HG03469 (cell line): ENCODE results near the gene IL31RA.
"Not testable (repeated sequence)": the region's sequence is repeated elsewhere in the genome, so short reads cannot be mapped to it uniquely, and the experiment has no call there.

Source experiments
- ATAC-seq: cut with Tn5 transposase; IDR thresholded peaks from one replicate; pipeline ENCODE4 v1.9.1; 2021; ENCODE audit warnings: mild to moderate bottlenecking, moderate library complexity, moderate number of reproducible peaks; ENCODE audit not compliant: unreplicated experiment

The IL31RA gene

DNA sequence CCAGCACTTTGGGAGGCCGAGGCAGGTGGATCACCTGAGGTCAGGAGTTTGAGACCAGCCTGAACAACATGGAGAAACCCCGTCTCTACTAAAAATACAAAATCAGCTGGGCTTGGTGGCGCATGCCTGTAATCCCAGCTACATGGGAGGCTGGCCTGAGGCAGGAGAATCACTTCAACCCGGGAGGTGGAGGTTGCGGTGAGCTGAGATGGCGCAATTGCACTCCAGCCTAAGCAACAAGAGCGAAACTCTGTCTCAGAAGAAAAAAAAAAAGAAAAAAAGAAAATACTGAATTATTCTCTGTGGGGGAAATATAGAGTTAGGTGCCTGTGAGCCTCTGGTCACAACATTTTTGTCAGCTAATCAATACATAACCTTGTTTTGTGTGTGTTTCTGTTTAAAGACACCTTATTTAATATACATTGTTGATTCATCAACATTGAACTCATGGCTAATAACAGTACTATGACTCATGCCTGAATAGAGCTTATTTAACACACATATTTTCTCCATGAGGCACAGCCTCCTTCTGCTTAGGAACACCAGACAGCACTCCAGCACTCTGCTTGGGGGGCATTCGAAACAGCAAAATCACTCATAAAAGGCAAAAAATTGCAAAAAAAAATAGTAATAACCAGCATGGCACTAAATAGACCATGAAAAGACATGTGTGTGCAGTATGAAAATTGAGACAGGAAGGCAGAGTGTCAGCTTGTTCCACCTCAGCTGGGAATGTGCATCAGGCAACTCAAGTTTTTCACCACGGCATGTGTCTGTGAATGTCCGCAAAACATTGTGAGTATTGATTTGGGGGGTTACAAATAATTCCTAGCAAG is at the start of gene IL31RA:
IL31RA (plus strand) TSS at position 519 of the 836 bp plus-strand sequence; CDS start at position 733, 214 bp downstream.
- no peak for ATAC-seq

DNA sequence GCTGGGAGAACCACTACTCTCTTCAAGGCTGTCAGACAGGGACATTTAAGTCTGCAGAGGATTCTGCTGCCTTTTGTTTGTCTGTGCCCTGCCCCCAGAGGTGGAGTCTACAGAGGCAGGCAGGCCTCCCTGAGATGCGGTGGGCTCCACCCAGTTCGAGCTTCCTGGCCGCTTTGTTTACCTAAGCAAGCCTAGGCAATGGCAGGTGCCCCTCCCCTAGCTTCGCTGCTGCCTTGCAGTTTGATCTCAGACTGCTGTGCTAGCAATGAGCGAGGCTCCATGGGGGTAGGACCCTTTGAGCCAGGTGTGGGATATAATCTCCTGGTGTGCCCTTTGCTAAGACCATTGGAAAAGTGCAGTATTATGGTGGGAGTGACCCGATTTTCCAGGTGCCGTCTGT is 42.3 kb upstream of the IL31RA start:
- ATAC-seq: not testable (repeated sequence)

DNA sequence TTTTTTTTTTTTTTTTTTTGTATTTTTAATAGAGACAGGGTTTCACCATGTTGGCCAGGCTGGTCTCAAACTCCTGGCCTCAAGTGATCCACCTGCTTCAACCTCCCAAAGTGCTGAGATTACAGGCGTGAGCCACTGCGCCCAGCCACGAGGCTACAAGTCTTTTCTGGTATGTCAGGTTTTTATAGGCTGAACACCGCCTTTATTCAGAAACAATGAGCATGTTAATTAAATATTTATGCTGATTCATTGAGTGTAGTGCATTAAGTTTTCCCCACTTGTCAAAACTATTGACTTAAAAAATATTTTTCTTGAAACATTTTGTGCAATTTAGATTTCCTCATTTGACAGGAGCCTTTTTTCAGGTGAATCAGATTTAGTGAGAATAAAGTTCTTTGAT is 35.2 kb upstream of the IL31RA start:
- ATAC-seq: not testable (repeated sequence)

DNA sequence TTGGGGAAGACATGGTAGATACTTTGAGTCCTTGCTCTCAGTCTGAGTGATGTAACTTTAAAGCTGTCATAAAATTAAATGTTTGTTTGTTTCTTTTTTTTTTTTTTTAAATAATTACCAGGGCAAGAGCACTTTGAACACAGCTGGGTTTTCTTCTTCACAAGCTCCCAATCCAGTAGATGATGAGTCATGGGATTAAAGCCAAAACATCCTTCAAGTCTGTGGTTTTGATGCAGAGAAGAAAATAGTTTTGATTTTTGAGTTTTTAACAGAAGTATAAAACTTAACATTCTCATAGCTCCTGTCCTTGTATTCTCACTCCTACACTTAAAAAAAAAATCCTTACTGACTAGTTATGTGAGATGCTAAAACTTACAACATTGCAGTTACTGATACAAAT is 34.8 kb upstream of the IL31RA start:
- ATAC-seq: no peak

DNA sequence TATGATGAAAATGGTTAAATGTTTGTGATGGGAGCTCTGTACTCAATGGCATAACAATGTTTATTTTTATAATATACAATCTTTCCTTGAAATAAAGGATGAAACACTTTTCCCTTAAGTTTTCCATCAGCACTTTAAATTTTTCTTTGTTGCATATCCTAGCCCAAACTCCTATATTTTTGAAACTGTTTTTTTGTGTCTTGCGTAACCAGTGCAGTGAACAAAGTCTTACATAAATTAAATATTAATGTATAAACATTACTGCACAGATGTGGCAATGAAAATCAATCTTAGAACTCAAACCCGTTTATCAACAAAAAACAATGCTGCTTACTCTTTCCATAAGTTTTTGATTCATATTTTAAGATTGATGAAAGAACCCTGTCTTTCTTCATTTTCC is 34.1 kb upstream of the IL31RA start:
- ATAC-seq: no peak

DNA sequence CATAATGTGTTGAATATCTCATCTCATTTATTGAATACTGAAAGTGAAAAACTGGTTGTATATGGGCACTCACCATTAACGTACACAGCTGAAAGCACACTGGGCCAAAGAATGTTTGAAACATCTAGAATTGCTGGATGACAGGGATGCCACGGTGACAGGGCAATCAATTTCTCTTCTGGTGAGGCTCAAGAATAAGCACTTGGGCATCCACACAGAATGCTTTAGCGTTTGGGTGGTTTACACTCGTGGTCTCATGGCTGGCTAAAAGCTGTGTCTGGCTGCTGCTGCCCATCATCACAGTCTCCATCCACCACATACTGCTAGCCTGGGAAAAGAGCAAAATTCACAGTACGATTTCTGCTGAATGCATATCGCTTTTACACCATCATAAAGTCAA is 30.7 kb upstream of the IL31RA start:
- no peak for ATAC-seq

DNA sequence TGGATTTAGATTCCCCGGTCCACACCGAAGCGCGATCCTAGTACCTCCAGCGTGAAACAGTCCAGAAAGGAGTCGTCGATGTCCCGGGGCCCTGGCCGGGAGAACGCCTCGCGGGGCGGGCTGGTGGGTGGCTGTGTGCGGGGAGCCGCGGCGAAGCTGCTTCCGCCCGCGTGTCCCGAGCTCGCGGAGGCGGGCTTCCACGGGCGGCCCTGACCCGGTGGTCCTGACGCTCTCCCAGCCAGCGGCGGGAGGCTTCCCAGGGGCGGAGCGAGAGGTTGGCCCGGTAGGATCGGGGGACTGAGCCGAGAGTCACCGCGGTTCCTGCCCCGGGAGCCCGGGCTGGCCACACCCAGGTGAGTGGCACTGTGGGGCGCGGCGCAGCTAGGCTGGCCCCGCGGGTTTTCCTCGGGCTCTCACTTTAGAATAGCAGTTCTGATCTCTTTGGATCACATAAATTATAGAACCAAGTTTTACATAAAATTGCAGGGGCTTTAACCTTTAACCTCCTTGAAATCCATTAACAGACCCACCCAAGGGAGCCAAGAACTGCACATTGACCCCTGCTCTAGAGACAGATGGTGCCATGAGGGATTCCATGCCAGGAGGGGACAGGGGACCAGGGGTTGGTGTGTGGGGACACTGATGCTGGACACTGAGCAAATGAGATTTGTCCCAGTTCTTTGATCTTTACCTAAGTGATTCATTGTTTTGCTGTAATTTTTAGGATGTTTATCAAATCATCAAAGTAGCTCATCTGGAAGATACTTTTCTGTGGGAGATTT is 29.2 kb upstream of the IL31RA start:
- ATAC-seq: no peak

DNA sequence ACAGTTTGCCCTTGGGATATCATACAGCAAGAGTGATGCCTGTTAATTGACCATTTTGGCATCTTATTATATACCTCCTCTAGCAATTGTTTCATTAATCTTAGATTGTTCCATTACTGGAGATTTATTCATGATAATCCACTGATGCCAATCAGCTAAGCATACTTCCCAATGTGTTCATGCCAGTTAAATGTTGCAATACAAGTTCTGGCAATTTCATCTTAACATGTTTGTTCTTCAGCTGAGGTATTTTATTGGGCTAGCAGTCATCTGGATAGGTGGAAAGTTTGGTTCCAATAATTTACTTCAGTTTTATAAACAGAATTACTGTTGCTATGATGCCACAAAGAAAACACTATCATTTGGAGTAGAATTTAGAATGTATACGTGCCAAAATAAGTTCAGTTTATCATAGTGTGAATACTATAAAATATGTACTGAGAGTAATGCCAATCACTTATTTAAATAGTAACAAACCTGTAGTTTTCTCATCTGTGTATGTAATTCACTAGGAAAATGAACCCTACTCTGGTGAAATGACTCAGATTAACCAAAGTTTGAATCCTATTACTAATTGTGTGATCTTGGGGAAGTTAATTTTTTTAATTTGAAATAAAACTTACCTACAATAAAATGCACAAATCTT is 27.9 kb upstream of the IL31RA start:
- no peak for ATAC-seq

DNA sequence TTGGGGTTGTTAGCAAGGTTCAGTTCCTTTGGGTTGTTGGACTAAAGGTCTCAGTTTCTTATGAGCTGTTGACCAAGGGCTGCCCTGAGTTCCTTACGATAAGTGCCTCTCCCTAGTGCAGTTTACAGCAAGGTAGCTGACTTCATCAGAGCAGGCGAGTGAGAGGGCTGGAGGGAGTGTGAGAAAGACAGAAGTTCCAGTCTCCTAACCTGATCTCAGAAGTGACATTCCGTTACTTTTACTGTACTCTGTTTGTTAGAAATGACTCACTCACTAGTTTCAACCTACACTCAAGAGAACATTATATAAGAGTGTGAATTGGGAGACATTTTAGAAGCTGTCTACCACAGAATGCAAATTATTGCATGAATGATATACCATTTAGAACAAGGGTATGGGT is 21.2 kb upstream of the IL31RA start:
- ATAC-seq: no peak

DNA sequence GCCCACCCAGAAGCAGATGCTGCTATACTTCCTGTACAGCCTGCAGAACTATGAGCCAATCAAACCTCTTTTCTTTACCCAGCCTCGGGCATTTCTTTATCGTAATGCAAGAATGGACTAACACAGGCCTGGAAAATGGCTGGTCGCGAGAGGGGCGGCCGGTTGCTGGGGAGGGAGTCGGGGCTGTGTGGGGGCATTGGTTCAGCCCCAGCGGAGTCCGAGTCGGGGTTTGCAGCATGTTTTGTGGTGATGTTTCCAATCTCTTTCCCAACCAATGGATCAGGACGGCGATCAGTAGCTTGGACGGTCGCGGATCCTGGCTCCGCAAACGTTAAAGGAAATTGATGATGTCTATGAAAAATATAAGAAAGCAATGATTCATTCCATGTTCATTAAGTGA is 18.7 kb upstream of the IL31RA start:
- no peak for ATAC-seq

DNA sequence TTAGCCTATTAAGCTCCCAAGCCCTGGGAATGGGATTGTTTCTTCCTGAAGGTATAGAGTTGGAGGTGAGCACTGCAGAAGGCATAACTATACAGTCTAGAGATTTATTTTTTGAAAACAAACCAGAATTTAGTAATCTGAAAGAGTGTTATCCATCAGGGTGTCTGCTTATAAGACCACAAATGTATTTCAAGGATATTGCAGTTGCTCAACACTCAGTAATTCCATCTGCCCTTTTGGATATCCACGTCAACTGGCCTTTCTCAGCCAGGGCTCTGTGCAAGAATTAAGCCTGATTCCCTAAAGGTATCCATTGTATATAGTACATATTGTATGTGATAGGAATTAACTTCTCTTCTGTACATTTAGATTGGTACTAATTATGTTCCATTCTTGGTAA is 15.0 kb upstream of the IL31RA start:
- ATAC-seq: no peak

DNA sequence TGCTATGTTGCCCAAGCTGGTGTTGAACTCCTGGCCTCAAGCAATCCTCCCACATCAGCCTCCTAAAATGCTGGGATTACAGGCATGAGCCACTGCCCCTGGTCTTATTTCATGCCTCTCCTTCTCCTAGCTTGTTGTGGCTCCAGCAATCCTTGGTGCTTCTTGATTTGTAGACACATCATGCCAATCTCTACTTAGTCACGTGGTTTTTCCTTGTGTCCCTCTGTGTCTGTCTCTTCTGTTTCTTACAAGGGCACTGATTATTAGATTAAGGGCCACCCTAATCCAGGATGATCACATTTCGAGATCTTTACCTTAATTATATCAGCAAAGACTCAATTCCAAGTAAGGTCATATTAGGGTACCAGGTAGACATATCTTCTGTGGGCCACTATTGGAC is 9.2 kb upstream of the IL31RA start:
- no peak for ATAC-seq

DNA sequence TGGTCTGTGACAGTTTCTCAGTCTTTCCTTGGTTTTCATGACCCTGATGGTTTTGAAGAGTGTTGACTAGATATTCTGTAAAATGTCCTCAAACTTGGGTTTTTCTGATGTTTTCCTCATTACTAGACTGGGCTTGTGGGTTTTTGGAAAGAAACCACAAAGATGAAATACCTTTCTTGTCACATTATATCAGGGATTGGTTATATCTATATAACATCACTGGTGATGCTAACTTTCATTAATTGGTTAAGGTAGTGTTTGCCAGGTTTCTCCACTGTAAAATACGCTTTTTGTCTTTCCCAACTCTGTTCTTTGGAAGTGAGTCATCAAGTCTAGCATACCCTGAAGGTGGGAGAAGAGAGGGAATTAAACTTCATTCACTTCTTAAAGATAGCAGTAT is 3.3 kb upstream of the IL31RA start:
- ATAC-seq: no peak

DNA sequence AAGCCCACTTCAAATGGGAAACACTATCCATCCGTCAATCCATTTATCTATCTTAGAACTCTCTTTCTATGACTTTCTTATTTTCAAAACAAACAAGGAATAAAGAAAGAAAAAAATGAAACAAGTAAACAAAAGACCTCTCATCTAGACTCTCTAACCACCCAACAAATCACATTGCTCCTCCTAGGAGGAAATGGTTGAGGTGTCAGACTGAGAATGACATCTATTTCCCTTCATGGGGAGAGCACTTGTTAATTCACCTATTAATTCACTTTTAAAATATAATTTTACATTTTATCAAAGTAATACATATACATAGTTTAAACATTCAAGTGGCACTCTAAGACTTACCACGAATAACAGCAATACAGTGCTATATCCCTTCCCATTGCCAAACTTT is 2.4 kb upstream of the IL31RA start:
- ATAC-seq: no peak

DNA sequence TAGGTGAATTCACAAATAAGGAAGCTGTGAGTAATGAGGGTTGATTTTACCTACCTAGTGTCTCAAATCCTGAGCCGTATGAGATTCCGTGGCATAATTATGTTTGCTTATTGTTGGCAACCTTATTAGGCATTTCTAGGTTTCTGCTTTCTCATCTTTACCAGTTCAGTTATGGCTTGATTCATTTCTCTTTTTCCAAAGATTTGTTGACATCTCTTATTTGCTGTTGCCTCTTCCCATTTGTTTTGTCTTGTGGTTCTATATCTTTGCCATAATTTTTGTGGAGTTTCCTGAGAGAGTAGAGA is 470 bp downstream of the IL31RA start:
- no peak for ATAC-seq

DNA sequence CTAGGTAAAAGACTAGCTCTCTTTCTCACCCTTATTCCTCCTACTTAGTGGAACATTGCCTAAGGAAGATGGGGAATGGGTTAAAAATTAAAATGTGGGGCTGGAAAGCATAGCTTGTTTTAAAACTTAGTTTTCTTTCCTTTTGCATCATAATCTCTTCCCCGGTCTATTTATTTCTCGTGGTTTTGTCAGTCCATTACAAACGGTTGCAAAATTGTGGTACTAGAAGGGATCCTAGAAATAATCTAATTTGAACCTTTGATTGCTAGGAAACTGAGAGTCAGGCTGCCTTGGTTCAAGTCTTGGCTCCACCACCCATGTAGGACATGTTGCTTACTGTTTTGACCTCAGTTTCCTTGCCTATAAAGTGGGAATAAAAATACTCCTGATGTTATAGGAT is 1.3 kb downstream of the IL31RA start:
- ATAC-seq: no peak

DNA sequence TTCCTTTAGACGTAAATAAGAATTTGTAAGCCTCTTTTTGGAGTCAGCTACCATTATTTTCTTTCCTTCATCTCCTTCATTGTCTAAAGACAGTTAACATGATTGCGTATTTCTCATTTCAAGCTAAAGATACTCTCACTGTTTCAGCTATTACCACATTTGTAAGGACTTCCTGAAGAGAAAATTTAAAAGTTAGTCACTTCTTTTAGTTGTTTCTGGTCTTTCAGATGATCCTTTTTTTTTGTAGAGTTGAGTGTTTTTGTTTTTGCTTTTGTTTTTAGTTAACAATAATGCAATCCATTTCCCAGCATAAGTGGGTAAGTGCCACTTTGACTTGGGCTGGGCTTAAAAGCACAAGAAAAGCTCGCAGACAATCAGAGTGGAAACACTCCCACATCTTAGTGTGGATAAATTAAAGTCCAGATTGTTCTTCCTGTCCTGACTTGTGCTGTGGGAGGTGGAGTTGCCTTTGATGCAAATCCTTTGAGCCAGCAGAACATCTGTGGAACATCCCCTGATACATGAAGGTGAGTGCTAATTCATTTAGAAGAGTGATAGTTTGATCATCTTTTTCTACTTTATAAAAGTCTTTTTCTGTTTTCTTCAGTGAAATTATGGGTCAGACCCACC is 2.0 kb downstream of the IL31RA start:
- ATAC-seq: no peak

DNA sequence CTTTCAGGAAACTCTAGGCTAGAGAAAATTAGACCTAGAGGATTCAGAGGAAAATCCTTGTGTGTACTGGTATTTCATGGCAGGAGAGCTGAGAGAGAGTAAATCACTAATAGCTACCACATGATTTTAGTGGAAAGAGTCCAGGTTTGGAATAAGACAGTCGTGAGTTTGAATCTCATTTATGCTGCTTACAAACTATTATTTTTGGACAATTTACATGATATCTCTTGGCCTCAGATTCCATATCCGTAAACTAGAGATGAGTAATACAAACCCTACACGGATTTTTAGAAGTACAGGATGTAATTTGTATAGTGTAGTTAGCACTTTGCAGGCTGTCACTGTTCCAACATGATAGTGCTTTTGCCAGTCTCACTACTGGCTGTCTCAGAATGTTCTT is 2.7 kb downstream of the IL31RA start:
- no peak for ATAC-seq

DNA sequence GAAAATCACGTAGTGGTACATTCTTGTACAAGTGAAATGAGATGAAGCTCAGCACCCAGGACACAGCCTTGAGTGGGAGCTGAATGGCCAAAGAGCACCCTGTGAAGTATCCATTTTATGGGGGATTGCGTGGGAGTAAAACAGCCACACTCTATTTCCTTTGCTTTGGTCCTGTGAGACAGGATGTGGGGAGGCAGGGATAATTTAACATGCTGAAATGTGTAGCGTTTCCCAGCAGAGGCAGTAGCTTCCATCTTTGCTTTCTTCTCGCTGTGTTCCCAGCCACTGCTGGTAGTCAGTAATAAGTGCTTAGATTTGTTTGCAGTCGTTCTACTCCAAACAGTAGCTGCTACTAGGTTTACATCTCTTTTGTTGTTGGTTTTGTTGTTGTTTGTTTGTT is 4.4 kb downstream of the IL31RA start:
- ATAC-seq: no peak

DNA sequence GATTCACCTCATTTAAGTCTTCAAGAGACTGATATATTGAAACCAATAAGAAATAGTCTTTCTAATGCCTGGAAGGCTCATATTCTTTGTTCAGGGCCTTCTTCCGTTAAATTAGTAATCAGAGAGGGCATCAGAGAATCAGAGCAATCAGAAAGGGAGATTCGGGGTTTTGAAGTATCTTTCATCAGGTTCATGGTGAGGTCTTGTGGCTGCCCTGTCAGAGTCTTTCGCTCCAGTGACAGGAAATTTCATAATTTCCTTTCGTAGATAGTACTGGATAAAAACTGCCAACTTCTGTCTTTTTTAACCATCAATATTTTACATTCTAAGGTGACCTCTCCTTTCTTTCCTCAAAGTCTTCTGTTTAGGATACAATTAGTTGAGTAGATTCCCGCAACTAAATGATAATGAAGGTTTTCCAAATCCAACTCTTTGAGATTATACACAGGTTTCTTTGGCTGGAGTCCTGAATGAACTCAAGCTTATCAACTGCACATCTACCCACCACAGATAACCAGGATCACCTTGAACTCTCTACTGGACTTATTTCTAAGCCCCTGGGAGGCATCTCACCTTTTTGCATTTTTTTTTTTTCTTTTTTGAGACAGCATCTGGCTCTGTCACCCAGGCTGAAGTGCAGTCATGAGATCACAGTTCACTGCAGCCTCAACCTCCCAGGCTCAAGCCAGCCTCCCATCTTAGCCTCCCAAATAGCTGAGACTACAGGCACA is 5.5 kb downstream of the IL31RA start:
- no peak for ATAC-seq

DNA sequence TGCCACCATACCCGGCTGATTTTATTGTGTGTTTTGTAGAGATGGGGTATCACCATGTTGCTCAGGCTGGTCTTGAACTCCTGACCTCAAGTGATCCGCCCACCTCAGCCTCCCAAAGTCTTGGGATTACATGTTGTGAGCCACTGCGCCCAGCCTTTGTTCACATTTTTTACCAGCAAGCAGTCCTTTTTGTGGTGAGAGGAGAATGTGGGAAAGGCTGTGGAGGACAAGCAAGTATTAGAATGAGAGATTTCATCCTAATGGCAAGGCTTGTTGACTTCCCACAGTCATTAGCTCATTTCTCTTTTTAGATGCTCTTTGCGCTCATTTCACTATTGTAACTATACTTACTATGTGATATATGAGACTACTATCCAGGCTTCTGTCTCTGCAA is 6.1 kb downstream of the IL31RA start:
- no peak for ATAC-seq
